Activated CD4-positive, alpha-beta T cell treated with anti-CD3 and anti-CD28 coated beads, Interleukin-2, amount 50 U/mL, for 4 hours (primary cell): ENCODE data around the gene DDX42.
"Not testable (repeated sequence)": the region's sequence is repeated elsewhere in the genome, so short reads cannot be mapped to it uniquely, and the experiment has no call there.

ENCODE experiments used
- DNase-seq, 2 experiments: peaks; one replicate each; pipeline ENCODE4 v3.0.0-alpha.2; 2020

The DDX42 gene

DNA sequence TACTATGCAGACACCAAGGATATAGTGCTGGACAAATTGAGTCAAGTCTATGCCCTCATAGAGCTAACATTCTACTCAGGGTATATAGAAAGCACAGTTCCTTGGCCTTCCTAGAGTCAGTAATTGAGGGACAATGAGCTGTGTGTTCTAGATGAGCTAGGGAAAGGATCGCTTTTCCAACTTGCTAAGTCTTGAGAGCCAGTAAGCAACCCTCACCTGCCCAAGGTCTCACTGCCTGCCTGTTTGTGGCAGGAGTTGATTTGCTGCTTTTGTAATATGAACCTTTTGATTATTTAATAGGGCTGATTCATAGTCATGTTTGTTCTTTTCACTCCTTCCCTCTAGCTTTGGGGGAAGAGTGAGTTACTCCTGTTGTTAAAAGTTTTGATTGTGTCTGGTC lies 6.5 kb downstream of the DDX42 start:
- no peak for DNase-seq

DNA sequence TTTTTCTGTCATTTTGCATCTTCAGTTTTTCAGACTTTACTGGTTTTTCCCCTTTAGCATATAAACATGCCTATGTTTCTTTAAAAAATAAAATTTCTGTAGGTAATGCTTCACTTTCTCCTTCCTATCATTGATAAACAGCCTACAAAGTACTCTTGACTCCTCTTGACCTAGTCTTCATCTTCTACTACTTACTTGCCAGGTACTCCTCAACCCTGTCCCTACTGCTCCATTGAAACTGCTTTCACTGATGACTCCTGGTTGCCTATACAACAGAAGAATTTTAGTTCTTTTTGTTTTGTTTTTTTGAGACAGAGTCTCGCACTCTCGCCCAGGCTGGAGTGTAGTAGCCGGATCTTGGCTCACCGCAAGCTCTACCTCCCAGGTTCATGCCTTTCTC lies 7.0 kb downstream of the DDX42 start:
- DNase-seq, result no peak

DNA sequence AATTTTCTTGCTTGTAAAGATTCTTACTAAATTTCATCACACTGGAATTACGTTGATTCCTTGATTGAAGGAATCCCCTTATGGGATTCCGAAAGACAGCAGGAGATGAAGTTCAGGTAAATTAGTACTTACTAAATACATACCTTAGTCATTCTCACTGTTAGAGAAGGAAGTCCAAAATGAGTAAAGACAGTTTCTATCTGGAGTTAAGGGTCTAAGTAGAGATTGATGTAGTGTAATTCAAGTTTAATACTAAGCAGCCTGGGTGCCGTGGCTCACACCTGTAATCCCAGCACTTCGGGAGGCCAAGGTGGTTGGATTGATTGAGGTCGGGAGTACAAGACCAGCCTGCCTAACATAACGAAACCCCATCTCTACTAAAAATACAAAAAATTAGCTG lies 9.6 kb downstream of the DDX42 start:
- no peak for DNase-seq

DNA sequence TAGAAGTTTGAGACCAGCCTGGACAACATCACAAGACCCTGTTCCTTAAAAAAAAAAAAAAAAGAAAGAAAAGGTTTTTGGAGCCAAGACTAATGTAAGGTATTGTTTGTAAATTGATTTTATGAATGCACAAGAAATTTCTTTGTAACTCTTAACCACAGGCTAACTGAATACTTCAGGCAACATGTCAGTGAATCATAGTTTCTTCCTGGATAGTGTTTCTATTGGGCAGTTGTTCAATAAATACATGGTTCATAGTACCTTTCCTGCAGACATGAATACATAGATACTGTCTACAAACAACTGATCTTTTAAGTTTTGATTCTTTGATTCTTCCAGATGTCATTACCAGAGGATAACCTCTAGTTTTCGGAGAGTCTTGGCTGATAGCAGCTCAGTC lies 11.6 kb downstream of the DDX42 start:
- no peak for DNase-seq

DNA sequence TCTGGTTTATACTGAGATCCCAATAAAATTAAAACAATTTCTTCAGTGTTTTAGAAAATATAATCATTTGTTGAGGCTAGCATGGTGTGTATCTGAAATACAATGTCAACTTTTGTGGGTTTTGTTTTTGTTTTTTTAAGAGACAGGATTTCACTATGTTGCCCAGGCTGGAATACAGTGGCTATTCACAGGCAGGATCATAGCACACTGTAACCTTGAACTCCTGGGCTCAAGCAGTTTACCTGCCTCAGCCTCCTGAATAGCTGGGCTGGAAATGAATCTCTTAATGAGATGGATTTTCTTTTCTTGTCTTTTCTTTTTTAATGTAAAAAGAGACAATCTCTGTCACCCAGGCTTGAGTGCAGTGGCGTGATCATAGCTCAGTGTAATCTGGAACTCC lies 12.1 kb downstream of the DDX42 start:
- no peak for DNase-seq

DNA sequence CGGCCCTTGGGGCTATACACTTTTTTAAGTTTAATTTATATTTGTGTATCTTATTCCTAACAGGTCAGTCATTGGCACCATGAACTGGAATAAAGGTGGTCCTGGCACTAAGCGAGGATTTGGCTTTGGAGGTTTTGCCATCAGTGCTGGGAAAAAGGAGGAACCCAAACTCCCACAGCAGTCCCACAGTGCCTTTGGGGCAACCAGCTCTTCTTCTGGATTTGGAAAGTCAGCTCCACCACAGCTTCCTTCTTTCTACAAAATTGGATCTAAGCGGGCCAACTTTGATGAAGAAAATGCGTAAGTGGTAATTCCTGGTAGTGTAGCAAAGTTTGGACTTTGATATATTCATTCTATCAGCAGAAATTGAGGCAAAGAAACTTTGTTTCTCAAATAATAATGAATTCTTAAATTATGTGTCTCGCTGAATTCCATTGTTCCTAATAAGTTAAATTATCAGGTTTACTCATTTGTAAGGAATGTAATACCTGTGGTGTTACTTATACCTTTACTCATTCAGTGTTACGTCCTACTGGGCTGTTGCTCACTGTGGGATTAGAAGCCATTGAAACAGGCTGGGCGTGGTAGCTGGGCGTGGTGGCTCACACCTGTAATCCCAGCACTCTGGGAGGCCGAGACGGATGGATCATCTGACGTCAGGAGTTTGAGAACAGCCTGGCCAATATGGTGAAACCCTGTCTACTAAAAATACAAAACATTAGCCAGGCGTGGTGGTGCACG lies 13.2 kb downstream of the DDX42 start:
- DNase-seq, result no peak

DNA sequence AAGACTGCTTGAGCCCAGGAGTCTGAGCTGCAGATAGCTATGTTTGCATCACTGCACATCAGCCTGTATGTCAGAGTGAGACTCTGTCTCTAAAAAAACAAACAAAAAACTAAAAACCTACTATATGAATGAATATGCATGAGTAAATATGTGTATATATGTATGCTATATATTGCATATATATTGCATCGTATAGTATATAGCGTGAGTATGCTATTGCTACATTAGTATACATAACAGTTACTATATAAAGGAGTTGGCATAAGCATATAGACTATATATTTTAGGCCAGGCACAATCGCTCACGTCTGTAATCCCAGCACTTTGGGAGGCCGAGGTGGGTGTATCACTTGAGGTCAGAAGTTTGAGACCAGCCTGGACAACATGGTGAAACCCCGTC lies 16.1 kb downstream of the DDX42 start:
- DNase-seq, result no peak

DNA sequence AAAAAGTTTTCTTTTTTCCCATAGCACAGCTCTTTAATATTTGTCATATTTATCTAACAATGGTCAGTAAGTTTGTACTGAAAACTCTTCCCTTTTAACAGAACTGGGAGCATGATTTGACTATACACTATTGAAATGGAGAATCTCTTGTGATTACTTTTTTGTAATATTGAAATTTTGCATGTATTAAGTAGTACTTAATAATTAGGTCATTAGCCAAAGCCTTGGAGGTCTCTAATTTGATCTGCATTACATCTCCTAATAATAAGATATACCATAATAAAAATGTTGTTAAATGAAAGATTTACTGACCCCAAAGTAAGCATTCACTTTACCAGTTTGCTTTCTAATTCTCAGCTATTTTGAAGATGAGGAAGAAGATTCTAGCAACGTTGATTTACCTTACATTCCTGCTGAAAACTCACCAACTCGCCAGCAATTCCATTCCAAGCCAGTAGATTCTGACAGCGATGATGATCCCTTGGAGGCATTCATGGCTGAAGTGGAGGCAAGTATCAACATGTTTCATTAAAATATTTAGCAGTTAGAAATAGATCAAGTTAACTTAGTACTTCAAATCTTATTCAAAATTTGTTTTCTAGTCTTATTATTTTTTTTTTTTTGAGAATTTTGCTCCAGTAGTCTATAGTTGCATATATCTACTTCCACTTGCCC lies 18.2 kb downstream of the DDX42 start:
- DNase-seq, result no peak

DNA sequence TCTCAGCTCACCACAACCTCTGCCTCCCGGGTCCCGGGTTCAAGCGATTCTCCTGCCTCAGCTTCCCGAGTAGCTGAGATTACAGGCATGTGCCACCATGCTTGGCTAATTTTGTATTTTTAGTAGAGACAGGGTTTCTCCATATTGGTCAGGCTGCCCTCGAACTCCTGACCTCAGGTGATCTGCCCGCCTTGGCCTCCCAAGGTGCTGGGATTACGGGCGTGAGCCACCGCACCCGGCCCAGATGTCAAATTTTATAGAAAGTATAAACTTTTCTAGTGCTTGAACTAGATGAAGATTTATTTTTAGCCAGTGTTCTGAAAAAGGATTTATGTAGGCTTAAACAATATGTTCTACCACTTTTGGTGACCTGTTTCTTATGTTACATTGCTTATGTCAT lies 22.4 kb downstream of the DDX42 start:
- not testable (repeated sequence) for DNase-seq

DNA sequence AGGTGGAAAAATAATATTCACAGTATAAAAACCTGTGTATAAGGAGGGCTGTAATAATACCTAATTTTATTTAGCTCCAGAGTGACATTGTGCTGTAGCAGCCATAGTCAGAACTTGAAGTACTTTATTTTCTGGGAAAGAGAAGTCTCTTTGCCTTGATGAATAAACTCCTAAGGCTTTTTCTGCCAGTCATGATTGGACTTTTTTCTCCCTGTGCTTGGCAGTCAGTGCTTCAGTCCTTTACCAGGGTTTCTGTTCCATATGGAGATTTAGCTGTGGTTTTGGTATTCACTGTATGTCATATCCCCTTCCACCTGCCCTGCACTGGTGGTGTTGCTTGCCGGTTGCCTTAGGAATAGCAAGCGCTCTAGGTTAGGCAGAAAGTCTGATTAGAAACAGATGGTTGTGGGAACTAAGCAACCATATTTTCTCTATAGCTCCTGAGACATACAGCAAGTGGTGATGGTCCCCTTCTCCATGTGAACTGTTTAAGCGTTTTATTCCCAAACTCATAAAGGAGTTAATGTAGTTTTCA lies 24.7 kb downstream of the DDX42 start:
- no peak for DNase-seq

DNA sequence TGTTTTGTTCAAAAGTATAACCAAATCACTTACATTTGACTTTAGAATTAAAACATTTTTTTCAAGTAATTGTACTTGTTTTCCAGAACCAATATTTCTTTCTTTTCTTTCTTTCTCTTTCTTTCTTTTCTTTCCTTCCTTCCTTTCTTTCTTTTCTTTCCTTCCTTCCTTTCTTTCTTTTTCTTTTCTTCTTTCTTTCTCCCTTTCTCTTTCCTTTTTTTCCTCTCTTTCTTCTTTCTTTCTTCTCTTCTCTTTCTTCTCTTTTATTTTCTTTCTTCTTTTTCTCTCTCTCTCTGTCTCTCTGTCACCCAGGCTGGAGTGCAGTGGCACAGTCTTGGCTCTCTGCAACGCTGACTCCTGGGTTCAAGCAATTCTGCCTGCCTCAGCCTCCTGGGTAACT lies 26.8 kb downstream of the DDX42 start:
- no peak for DNase-seq

DNA sequence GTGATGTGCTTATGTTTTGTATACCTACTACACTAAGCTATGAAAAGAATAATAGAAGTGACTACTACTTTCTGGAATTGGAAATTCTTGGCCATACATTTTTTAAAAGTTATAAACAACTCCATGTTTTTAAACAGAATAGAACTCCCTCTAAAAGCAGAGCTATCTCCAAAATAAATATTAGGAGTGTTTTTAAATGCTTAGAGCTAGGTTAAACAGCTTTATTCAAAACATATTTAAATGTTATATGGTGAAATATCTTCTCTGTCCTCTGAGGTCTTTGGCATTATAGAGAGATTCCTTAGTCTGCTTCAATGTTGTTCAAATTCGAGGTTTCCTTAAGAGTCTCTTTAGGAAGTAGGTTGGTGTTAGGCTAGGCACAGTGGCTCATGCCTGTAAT lies 30.4 kb downstream of the DDX42 start:
- DNase-seq, result no peak

DNA sequence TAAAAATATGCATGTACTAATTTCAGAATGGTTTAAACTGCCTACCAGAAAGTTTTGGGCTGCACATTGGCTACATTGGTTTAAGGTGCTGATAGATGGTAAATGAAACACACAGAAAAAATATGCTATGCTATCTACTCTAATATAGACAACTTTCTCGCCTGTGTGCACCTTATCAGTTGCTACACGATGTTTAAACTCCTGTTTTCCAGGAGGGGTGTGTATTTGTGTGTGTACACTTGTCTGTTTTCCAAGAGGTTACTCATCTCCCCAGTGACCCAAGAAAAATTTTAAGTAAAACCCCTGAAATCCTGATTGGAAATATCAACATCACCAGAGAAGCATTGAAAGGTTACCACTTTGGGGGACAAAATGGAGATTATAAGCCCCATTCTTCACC lies 31.6 kb downstream of the DDX42 start:
- DNase-seq, result no peak

DNA sequence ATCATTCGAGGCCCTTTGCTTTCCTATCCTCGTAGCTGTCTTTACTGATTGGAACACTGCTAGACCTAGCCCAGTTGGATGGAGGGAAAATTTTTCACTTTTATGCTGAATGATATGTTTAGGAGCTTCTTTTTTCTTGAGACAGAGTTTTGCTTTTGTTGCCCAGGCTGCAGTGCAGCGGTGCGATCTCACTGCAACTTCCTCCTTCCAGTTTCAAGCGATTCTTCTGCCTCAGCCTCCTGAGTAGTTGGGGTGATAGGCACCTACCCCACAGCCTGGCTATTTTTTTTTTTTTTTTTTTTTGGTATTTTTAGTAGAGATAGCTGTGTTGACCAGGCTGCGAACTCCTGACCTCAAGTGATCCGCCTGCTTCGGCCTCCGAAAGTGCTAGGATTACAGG lies 36.0 kb downstream of the DDX42 start:
- DNase-seq, result no peak

DNA sequence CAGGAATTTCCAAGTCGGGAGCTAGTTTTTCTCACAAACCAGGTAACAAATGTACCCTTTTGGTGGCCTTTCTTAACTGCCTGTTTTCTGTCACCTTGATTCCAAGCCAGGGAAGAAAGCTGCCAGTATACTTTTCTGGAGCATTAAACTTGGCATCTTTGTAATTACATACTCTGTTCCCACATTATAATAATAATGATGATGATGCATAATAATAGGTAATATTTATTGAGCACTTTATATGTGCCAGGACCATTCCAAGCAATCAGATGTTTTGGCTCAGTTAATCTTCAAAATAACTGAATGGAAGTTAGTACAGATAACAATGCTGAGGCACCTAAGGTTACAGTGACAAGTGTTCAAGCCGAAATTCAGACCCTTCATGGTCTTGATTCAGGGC lies 42.2 kb downstream of the DDX42 start:
- no peak for DNase-seq

DNA sequence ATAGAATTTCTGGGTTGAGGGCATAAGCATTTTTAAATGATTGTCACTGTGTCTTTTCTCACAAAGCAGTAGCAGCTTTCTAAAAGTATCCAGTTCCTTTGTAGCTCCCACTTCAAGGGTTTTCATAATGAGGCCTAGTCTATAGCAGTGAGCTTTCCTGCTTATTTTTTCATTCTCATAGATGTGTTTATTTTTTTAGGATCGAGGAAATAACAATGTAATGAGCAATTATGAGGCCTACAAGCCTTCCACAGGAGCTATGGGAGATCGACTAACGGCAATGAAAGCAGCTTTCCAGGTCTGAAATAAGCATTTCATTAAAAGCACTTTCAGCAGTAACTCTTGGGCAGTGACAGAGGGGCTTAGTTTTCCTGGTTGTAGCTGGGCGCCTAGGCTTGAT lies 42.7 kb downstream of the DDX42 start:
- DNase-seq, result no peak

DNA sequence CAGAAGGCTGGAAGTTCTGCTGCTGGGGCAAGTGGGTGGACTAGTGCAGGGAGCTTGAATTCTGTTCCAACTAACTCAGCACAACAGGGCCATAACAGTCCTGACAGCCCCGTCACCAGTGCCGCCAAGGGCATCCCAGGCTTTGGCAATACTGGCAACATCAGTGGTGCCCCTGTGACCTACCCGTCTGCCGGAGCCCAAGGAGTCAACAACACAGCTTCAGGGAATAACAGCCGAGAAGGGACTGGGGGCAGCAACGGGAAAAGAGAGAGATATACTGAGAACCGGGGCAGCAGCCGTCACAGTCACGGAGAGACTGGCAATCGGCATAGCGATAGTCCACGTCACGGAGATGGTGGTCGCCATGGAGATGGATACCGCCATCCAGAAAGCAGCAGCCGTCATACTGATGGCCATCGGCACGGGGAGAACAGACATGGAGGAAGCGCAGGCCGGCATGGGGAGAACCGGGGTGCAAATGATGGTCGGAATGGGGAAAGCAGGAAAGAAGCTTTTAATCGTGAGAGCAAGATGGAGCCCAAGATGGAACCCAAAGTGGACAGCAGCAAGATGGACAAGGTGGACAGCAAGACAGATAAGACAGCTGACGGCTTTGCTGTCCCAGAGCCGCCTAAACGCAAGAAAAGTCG lies 43.9 kb downstream of the DDX42 start:
- no peak for DNase-seq

DNA sequence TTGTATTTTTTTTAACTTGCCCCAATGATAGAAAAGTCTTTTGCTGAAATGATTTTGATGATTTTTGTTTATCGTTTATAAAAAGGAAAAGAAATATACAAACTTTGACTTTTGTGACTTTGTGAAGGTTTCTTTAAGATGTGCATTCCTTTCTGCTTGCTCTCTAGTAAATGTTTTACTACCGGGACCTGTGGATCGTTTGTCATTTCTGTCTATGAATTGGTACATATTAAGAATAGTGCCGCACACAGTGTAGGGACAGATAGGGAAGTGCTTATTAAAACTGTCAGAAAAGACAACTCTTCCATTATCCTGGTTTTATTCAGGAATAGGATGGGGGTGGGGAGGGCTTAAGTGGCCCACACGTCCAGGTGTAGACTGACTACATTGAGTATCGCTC lies 45.2 kb downstream of the DDX42 start:
- DNase-seq, result no peak

DNA sequence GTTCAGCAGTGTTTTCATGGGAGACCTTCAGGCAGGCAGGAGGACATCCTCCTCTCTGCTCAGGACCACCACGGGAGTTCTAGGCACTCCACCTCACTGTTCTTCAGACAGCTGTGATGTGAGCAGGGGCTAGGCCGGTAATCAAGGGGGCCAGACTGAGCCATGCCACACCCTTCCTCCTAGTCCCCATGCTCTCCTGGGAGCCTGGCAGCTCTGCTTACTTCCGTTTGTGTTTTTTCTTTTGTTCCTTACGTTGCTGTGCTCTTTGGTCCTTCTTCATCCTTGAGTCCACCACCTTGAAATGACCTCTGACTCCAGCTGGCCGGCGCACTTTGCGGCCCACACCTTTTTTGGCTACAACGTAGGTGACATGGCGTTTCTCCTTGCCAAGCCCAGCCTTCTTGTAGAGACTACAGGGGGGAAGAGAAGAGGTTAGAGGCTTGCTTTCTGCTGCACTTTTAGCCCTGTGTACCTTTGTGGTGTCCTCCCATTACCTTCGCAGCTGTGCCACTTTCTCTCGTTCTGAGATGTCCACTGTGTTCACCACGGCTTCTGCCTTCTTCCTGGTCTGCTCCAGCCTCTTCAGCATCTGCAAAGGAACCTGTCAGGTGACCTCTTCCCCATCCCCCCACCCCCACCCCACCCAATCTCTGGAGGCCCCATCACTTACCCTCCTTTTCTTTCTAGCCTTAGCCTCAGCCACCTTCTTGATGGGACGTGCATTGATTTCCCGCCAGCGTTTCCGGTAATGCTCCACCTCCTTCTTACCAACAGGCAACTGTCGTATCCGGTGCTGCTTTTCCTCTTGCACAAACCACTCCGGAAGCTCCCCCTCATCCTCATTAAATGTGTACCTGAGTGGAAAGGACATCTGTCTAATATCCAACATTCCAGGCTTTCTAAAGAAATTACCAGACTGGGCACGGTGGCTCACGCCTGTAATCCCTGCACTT lies 45.9 kb downstream of the DDX42 start:
- DNase-seq, result no peak

DNA sequence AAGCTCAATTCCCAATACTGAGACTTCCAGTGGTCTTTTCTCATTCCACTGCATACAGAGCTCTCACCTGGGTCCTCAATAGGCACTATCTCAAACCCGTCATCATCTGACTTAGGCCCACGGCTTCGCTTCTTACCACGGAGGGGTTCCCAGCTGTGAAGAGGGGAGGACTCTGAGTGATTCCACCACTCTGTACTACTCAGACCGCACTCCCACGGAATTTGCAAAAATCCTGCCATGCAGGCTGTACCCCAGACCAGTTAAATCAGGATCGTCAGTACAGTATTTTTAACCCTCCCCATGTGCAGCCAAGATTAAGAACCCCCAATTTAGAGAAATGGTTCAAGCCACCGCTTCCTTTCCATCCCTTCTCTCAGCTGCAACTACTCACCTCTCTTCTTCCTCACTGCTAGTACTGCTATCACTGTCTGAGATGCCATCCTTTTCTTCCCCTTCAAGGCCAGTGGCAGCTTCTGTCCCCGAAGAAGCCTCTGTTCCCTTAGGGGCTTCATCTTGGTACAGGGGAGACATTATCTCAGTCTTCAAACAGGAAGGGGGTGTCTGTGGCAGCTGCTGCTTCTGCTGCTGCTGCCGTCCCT lies 47.1 kb downstream of the DDX42 start:
- no peak for DNase-seq

DNA sequence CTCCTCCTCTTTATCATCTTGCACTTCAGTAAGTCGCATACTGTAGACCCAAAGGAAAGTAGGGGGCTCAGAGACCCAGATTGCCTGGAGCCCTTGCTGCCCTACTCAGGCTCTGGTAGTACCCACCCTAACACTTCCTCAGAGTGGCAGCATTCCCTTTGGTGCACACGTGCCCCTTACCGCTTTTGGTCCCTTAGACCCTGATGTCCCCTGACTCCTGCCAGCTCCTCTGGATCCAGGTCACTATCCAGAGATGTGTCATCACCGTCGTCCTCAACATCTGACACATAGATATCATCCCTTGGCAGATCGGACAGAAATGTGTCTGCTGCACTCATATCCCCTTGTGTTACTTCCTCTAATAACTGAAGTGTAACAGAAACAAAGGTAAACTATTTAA lies 47.8 kb downstream of the DDX42 start:
- DNase-seq, result no peak

DNA sequence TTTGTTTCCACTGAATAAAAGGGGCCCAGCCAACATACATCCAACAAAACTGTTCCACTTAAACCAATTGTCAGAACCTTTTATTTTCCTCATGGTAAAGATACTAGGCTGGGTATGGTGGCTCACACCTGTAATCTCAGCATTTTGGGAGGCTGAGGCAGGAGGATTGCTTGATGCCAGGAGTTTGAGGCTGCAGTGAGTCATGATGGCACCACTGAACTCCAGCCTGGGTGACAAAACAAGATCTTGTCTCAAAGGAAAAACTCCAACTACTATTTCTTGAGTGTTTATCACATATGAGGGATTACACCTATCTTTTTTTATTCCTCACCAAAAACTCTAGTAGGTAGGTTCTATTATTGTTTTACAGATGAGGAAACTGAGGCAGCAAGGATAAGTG lies 48.6 kb downstream of the DDX42 start:
- DNase-seq, result no peak
